ENCODE results near the gene TENM3. TPM values are rescaled to one million over a fixed set of nuclear protein-coding genes. Genes with fewer than 3 reads are reported as not detected.
A peak's percentile ranks its signal among the peaks of the same experiment; 100 is the strongest.

Gene TENM3
- polyA plus RNA-seq, 6 donors from 2014 or later: not detected

GRCh38 chr4:182589100-182589499 is 345.9 kb downstream of the TENM3 start:
- H3K27ac Mint-ChIP-seq: no peak overlapping the region
- no peak for DNase-seq
- peaks cover under 1 to 11% (median 7%) of the 10 kb centered on the region in 3 donors for H3K27me3 Mint-ChIP-seq
- no peaks in the 10 kb centered on the region for H3K36me3 Mint-ChIP-seq
- no peak overlapping the region for H3K4me3 Mint-ChIP-seq
- ATAC-seq (ENCODE audit: low read depth in 2 of 2): no peak
- H3K9me3 Mint-ChIP-seq: peaks cover 0 to 10% (median 1%) of the 10 kb centered on the region in 7 donors
- no peaks in the 10 kb centered on the region for H3K4me1 Mint-ChIP-seq

- H3K9me3 Mint-ChIP-seq: peaks cover 0 to 10% (median 1%) of the 10 kb centered on the region in 7 donors
- no peaks in the 10 kb centered on the region for H3K36me3 Mint-ChIP-seq
- ATAC-seq (ENCODE audit: low read depth in 2 of 2) (no peak), DNase-seq (no peak)
- H3K27ac Mint-ChIP-seq: no peak overlapping the region
- peaks cover 6 to 13% (median 8%) of the 10 kb centered on the region in 3 donors for H3K27me3 Mint-ChIP-seq
- no peak overlapping the region for H3K4me3 Mint-ChIP-seq
- H3K4me1 Mint-ChIP-seq: no peaks in the 10 kb centered on the region
Measured at GRCh38 chr4:182593402-182593801, 350.2 kb downstream of the TENM3 start.

- H3K4me3 Mint-ChIP-seq: no peak overlapping the region
- ATAC-seq (ENCODE audit: low read depth in 2 of 2): no peak
- H3K27me3 Mint-ChIP-seq: peaks cover 6 to 13% (median 8%) of the 10 kb centered on the region in 3 donors
- peaks cover 0 to 10% (median under 1%) of the 10 kb centered on the region in 7 donors for H3K9me3 Mint-ChIP-seq
- no peaks in the 10 kb centered on the region for H3K36me3 Mint-ChIP-seq
- no peaks in the 10 kb centered on the region for H3K4me1 Mint-ChIP-seq
- no peak overlapping the region for H3K27ac Mint-ChIP-seq
- no peak for DNase-seq
Measured at GRCh38 chr4:182593864-182594263, 350.7 kb downstream of the TENM3 start.

- DNase-seq: no peak
- Mint-ChIP-seq H3K4me3 (no peak overlapping the region), H3K27ac (no peak overlapping the region), H3K27me3 (no peaks in the 10 kb centered on the region), H3K9me3 (no peaks in the 10 kb centered on the region), H3K36me3 (no peaks in the 10 kb centered on the region), H3K4me1 (no peaks in the 10 kb centered on the region)
- no peak for ATAC-seq (ENCODE audit: low read depth in 2 of 2)
Measured at GRCh38 chr4:182600093-182600492, 356.9 kb downstream of the TENM3 start.

- H3K36me3 Mint-ChIP-seq: no peaks in the 10 kb centered on the region
- no peak overlapping the region for H3K4me3 Mint-ChIP-seq
- H3K27ac Mint-ChIP-seq: no peak overlapping the region
- H3K27me3 Mint-ChIP-seq: no peaks in the 10 kb centered on the region
- H3K4me1 Mint-ChIP-seq: no peaks in the 10 kb centered on the region
- ATAC-seq (ENCODE audit: low read depth in 2 of 2): no peak
- H3K9me3 Mint-ChIP-seq: no peaks in the 10 kb centered on the region
- no peak for DNase-seq
Measured at GRCh38 chr4:182600856-182601255, 357.7 kb downstream of the TENM3 start.

GRCh38 chr4:182604161-182604622 is 361.0 kb downstream of the TENM3 start:
- no peak overlapping the region for H3K4me3 Mint-ChIP-seq
- ATAC-seq (ENCODE audit: low read depth in 2 of 2): no peak
- H3K36me3 Mint-ChIP-seq: no peaks in the 10 kb centered on the region
- peaks cover 0 to under 1% (median 0%) of the 10 kb centered on the region in 3 donors for H3K27me3 Mint-ChIP-seq
- no peaks in the 10 kb centered on the region for H3K4me1 Mint-ChIP-seq
- DNase-seq: no peak
- no peak overlapping the region for H3K27ac Mint-ChIP-seq
- no peaks in the 10 kb centered on the region for H3K9me3 Mint-ChIP-seq

GRCh38 chr4:182604953-182605352 is 361.8 kb downstream of the TENM3 start:
- no peak overlapping the region for H3K27ac Mint-ChIP-seq
- ATAC-seq (ENCODE audit: low read depth in 2 of 2) (no peak), DNase-seq (no peak)
- no peak overlapping the region for H3K4me3 Mint-ChIP-seq
- no peaks in the 10 kb centered on the region for H3K36me3 Mint-ChIP-seq
- peaks cover 0 to 6% (median 0%) of the 10 kb centered on the region in 3 donors for H3K27me3 Mint-ChIP-seq
- H3K4me1 Mint-ChIP-seq: no peaks in the 10 kb centered on the region
- H3K9me3 Mint-ChIP-seq: no peaks in the 10 kb centered on the region

DNA sequence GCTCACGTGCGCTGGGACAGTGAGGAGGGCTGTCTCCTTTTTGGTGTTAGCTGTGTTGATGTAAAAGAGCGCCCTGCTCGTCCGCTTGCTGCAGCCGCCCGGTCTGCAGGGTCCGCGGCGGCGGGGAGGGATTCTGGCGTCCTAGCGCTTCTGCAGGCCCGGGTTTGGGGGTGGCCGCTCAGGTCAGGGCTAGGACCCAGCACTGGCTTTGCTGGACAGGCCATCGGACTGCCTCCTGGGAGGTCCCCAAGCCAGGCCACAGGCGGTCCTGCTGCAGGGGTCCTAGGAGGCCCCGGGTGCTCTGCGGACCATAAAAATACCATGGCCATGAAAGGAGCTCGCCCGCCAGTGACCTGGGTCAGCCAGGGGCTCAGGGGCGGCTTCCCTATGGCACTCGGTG is 365.3 kb downstream of the TENM3 start:
- H3K27me3 Mint-ChIP-seq: peaks cover 0 to 6% (median 0%) of the 10 kb centered on the region in 3 donors
- H3K36me3 Mint-ChIP-seq: no peaks in the 10 kb centered on the region
- no peaks in the 10 kb centered on the region for H3K4me1 Mint-ChIP-seq
- DNase-seq (no peak), ATAC-seq (ENCODE audit: low read depth in 2 of 2) (no peak)
- no peaks in the 10 kb centered on the region for H3K9me3 Mint-ChIP-seq
- H3K27ac Mint-ChIP-seq: peak overlapping the region in 1 of 6 donors; percentile 59
- H3K4me3 Mint-ChIP-seq: no peak overlapping the region

GRCh38 chr4:182616476-182616875 is 373.3 kb downstream of the TENM3 start:
- H3K27me3 Mint-ChIP-seq: peaks cover 0 to 8% (median 8%) of the 10 kb centered on the region in 3 donors

GRCh38 chr4:182619660-182620059 is 376.5 kb downstream of the TENM3 start:
- Mint-ChIP-seq H3K4me1 (no peaks in the 10 kb centered on the region), H3K27me3 (peaks cover 0 to 15% (median 8%) of the 10 kb centered on the region in 3 donors), H3K36me3 (no peaks in the 10 kb centered on the region), H3K27ac (no peak overlapping the region), H3K4me3 (no peak overlapping the region), H3K9me3 (peaks cover 0 to 5% (median 0%) of the 10 kb centered on the region in 7 donors)
- DNase-seq (no peak), ATAC-seq (ENCODE audit: low read depth in 2 of 2) (no peak)

More at GRCh38 chr4:182616476-182616875, 373.3 kb downstream of the TENM3 start:
- no peak overlapping the region for H3K27ac Mint-ChIP-seq
- H3K4me1 Mint-ChIP-seq: no peaks in the 10 kb centered on the region
- DNase-seq: no peak
- H3K9me3 Mint-ChIP-seq: no peaks in the 10 kb centered on the region
- H3K36me3 Mint-ChIP-seq: no peaks in the 10 kb centered on the region
- H3K4me3 Mint-ChIP-seq: no peak overlapping the region
- no peak for ATAC-seq (ENCODE audit: low read depth in 2 of 2)

DNA sequence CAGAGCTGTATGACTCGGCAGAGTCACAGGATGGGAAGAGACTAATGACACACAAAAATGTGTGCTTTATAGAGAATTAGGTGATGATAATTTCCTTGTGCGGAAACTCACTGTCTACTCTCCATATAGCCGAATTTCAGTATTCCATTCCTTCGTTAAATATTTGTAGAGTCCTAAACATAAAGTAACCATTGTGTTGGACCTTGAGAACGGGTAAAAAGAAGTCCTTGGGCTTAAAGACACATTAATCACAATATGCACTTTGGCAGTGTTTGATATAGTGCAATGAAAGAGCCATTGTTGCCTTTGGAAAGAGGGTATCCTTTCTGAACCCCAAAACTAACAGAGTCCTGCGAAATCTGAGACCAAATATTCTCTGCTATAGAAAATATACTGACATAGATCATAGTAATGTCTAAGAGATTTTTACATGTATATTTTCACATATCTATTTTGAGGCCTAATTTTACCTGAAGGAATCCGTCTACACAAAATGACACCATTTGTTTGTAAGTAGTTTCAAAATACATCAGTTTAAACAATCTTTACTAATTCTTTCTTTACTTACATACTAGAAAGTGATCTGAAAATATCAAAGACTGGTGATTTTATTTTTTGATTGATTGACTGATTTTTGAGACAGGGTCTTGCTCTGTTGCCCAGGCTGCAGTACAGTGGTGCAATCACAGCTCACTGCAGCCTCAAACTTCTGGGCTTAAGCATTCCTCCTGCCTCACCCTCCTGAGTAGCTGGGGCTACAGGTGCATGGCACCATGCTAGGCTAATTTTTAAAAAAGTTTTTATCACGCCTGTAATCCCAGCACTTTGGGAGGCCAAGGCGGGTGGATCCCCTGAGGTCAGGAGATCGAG is 377.1 kb downstream of the TENM3 start:
- Mint-ChIP-seq H3K27me3 (peaks cover 0 to 12% (median 7%) of the 10 kb centered on the region in 3 donors), H3K36me3 (no peaks in the 10 kb centered on the region), H3K4me1 (no peaks in the 10 kb centered on the region), H3K27ac (no peak overlapping the region), H3K4me3 (no peak overlapping the region), H3K9me3 (peaks cover 0 to 5% (median 0%) of the 10 kb centered on the region in 7 donors)
- ATAC-seq (ENCODE audit: low read depth in 2 of 2) (no peak), DNase-seq (no peak)

DNA sequence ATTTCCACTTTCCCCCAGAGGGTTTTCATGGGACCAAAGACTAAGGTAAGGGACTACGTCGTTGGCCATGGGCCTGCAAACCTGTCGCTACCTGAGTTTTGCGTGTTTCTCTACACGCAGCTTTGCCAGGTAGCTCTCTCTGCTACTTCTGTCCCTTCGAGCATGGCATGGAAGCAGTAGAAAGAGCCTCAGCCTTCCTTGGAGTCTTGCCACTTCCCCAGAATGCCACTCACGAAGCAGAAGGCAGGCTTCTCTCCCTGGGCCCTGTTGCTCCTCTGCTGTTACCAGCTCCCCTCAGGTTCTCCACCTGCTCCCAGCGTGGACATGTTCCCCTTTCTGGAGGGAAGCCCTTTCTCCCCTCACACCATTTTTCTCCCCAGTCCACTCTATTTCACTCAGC is 381.1 kb downstream of the TENM3 start:
- Mint-ChIP-seq H3K27ac (peak overlapping the region in 1 of 6 donors; percentile 50), H3K36me3 (no peaks in the 10 kb centered on the region), H3K27me3 (peaks cover 0 to 7% (median under 1%) of the 10 kb centered on the region in 3 donors), H3K9me3 (peaks cover 0 to 5% (median 0%) of the 10 kb centered on the region in 7 donors), H3K4me1 (no peaks in the 10 kb centered on the region), H3K4me3 (no peak overlapping the region)
- ATAC-seq (ENCODE audit: low read depth in 2 of 2): no peak
- DNase-seq: no peak

GRCh38 chr4:182625193-182625592 is 382.0 kb downstream of the TENM3 start:
- no peaks in the 10 kb centered on the region for H3K36me3 Mint-ChIP-seq
- H3K4me1 Mint-ChIP-seq: no peaks in the 10 kb centered on the region
- ATAC-seq (ENCODE audit: low read depth in 2 of 2) (no peak), DNase-seq (no peak)
- peaks cover 0 to 5% (median 0%) of the 10 kb centered on the region in 7 donors for H3K9me3 Mint-ChIP-seq
- peaks cover 0 to 9% (median 7%) of the 10 kb centered on the region in 3 donors for H3K27me3 Mint-ChIP-seq
- H3K4me3 Mint-ChIP-seq: no peak overlapping the region
- no peak overlapping the region for H3K27ac Mint-ChIP-seq

DNA sequence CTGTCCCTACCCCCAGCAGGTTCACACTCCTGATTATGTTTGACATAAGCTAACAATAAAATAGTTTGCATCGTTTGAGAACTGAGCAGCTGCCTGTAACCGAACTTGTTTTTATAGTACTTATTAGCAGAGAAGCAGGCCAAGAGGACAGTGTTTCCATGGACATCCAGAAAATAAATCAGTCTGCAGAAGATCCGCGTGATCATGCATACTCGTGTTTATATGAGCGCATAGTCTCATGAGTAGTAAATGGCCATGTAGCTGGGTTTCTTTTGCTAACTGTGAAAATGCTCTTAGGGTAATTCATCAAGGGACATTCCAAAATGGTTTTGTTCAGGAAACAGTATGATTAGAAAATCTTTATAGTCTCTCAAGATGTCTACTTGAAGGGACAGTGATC is 384.8 kb downstream of the TENM3 start:
- Mint-ChIP-seq H3K36me3 (no peaks in the 10 kb centered on the region), H3K9me3 (peaks cover 0 to 5% (median 0%) of the 10 kb centered on the region in 7 donors), H3K27ac (no peak overlapping the region), H3K4me1 (no peaks in the 10 kb centered on the region), H3K4me3 (no peak overlapping the region), H3K27me3 (peaks cover 0 to 11% (median 8%) of the 10 kb centered on the region in 3 donors)
- no peak for ATAC-seq (ENCODE audit: low read depth in 2 of 2)
- no peak for DNase-seq
